ENCODE measurements around the gene CHCHD10.
"Not testable (repeated sequence)": the region's sequence is repeated elsewhere in the genome, so short reads cannot be mapped to it uniquely, and the experiment has no call there.

Gene CHCHD10

GRCh38 chr22:23745791-23746190, 22.0 kb downstream of the CHCHD10 start:
- no peak for DNase-seq

- DNase-seq, result no peak
These were observed 23.3 kb downstream of the CHCHD10 start for GRCh38 chr22:23744485-23744884.

- no peak for DNase-seq
These were observed 23.8 kb downstream of the CHCHD10 start for GRCh38 chr22:23744001-23744400.

- DNase-seq, result no peak
These were observed 24.5 kb downstream of the CHCHD10 start for GRCh38 chr22:23743303-23743705.

GRCh38 chr22:23742505-23743264, 25.1 kb downstream of the CHCHD10 start:
- no peak for DNase-seq

GRCh38 chr22:23737696-23738095, 30.1 kb downstream of the CHCHD10 start:
- DNase-seq, result no peak

- DNase-seq, result not testable (repeated sequence)
These were observed 39.7 kb downstream of the CHCHD10 start for GRCh38 chr22:23728108-23728507.

- DNase-seq, result no peak
These were observed 45.0 kb downstream of the CHCHD10 start for GRCh38 chr22:23722724-23723123.

- DNase-seq, result no peak
These were observed 45.6 kb downstream of the CHCHD10 start for GRCh38 chr22:23722160-23722559.

GRCh38 chr22:23720855-23721254, 46.9 kb downstream of the CHCHD10 start:
- DNase-seq, result no peak

- no peak for DNase-seq
These were observed 49.2 kb downstream of the CHCHD10 start for GRCh38 chr22:23718371-23719165.

- DNase-seq, result peak; percentile 77
These were observed 50.7 kb downstream of the CHCHD10 start for GRCh38 chr22:23716811-23717801.
